GM13977 (cell line): ENCODE results near the gene MAPK14.

Experiments
- DNase-seq: peaks from one replicate; pipeline ENCODE4 v3.0.0; 2012; ENCODE audit warnings: low spot score
- in situ Hi-C: fragments of 300-500 bp; cut with MboI; formaldehyde crosslinking; loops from one replicate; pipeline ENCODE4 v1.12.0; 2022; ENCODE audit warnings: low sequenced_read_pairs, low pct_unique_long_range_greater_than_20kb, mixed read lengths, inconsistent platforms; ENCODE audit not compliant: unreplicated experiment
- TF ChIP-seq, protein P1 (sequence below): IDR thresholded peaks from 2 replicates; pipeline ENCODE4 v1.5.1; 2012; ENCODE audit warnings: mild to moderate bottlenecking, control low read depth; ENCODE audit not compliant: insufficient read depth; ENCODE audit errors: extremely low read depth, missing control alignments

The MAPK14 gene

DNA sequence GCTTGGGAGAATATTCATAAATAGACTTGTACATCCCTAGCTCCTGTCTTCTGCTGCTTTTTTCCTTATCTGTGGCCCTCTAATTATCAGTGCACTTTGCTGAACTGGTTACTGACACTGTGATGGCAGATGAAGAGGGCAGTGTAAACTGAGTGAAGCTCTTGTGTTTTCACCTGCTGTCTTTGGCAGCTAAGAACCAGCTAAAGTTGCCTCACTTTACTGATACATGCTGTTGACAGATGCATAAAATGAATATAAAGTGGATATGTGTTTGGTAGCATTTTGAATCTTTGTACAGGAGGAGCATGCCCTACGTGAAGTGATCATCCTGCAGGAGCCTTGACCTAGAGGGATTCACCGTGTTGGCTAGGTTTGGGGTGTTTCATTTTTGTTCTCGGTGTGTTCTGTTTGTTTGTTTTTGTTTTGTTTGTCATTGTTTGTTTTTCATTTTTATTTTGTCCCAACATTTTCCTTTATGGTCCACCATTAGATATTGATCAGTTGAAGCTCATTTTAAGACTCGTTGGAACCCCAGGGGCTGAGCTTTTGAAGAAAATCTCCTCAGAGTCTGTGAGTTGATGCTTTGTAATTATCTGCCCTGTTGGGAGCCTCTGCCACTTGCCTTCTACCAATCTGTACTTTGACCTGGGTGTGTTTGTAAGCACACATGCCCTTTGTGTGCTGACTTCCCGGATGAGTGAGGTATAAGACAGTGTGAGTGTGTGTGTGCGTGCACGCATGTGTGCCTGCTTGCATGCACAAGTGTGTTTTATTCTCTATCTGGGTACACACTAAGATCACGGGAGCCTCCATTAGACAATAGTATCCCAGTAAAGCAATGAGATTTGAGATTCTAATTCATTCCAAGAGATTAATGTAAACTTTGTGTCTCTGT is 68.1 kb downstream of the MAPK14 start:
- TF ChIP-seq, protein P1, sequence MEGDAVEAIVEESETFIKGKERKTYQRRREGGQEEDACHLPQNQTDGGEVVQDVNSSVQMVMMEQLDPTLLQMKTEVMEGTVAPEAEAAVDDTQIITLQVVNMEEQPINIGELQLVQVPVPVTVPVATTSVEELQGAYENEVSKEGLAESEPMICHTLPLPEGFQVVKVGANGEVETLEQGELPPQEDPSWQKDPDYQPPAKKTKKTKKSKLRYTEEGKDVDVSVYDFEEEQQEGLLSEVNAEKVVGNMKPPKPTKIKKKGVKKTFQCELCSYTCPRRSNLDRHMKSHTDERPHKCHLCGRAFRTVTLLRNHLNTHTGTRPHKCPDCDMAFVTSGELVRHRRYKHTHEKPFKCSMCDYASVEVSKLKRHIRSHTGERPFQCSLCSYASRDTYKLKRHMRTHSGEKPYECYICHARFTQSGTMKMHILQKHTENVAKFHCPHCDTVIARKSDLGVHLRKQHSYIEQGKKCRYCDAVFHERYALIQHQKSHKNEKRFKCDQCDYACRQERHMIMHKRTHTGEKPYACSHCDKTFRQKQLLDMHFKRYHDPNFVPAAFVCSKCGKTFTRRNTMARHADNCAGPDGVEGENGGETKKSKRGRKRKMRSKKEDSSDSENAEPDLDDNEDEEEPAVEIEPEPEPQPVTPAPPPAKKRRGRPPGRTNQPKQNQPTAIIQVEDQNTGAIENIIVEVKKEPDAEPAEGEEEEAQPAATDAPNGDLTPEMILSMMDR: peak; percentile 5
- in situ Hi-C loops: no loop called here
- DNase-seq: no peak

DNA sequence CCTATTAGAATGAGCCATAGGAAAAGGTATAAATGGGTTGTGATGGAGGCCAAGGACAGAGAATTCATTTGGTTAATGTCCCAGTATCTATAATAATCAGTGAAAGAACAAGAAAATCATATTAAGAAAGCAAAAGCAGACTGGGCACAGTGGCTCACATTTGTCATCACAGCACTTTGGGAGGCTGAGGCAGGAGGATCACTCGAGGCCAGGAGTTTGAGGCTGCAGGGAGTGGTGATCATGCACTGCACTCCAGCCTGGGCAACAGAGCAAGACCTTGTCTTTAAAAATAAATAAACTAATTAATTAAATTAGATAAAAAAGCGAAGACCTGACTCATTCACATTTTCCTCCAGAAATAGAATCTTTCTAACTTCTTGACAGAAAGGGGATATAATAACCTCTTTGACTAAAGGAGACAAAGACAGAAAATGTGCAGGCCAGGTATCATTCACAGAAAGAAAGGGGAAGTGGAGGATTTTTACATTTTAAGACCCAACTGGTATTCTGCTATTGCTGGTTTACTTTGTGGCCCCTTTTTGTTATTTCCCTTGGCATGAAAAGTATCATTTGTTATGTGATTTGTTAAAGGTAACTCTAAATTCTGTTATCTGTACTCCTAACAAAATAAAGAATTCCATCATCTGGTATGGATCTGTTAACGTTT is 70.8 kb downstream of the MAPK14 start:
- TF ChIP-seq, protein P1: no peak
- DNase-seq: no peak
- in situ Hi-C loops: no loop called here

DNA sequence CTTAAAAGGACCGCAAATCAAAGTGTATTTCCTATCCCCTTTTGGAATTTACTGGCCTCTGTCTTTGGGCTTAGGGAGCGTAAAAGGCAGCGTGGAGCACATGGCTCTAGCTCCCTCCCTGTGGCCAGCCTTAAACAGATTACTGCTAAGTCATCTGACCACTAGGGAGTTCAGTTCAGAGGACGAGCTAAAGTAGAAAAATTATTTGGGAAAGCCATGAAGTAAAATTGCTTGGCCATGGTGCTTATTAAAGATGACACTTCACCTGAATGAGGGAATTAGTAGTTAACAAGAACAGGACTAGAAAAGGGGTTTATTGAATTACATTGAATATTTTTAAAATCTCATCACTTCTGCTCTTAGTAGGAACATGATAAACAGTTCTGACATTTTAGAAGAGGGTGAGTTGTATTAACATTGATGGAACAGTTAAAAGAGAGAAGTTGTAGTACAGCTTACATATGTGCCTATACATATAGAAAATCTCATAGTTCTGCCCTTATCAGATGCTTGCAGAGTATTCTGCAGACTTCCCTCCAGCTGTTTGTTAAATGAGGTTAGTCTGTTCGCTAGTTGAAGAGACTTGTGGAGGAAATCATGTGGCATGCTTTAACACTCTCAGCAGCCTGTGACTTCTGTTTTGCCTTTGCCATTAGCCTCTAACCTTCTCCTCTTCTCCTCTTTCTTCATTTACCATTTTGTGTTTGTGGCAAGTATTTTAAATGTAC is 71.5 kb downstream of the MAPK14 start:
- no peak for DNase-seq
- TF ChIP-seq, protein P1: no peak
- in situ Hi-C loops: no loop called here

DNA sequence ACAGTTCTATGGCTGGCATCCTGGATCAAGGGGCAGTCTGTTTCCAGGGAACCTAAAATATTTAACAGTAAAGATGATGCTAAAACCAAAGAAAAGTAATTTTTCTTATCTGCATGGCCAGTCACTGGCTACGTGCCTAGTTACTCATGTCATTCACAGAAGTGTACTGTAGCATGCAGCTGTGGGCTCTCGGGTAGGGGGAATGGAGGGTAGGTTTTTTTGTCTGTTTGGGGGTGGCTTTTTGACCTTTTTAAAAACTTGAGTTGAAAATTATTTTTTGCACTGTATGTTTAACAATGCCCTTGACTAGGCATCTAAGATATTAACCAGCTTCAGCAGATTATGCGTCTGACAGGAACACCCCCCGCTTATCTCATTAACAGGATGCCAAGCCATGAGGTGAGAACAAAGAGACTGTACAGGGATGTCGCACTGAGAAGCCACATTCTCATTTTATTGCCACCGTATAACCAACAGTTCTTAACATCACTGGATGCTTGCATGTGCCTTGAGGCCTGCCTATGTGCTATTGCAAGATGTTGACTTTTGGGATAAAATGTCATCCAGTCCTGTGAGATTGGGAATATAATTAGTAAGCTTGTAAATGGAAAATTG is 72.4 kb downstream of the MAPK14 start:
- TF ChIP-seq, protein P1: no peak
- DNase-seq: no peak
- in situ Hi-C loops: no loop called here

DNA sequence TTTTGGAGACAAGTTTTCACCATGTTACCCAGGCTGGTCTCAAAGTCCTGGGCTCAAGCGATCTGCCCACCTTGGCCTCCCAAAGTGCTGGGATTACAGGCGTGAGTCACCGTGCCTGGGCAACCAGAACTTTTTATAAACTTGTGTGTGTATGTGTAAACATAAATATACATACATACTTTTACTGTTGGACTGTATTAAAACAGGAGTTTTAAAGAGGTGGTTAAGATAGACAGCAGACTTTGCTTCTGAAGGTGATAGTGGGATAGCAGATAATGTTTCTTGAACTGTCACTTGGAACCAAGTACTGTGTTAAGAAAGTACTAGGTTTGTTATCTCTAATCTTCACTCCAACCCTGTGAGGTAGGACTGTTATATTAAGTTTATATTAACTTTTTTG is 74.1 kb downstream of the MAPK14 start:
- in situ Hi-C loops: no loop called here
- no peak for DNase-seq

More for the DNA sequence above, 74.1 kb downstream of the MAPK14 start:
- TF ChIP-seq, protein P1: no peak
